Stomach (tissue), 9 donors: ENCODE data around the gene FOXK2. TPM values are rescaled to one million over a fixed set of nuclear protein-coding genes. Genes with fewer than 3 reads are reported as not detected.

Source experiments
- DNase-seq, 2 donors: peaks; one replicate each; pipeline versions ENCODE4 v3.0.0 to v3.0.0-alpha.2; 2013 to 2019
- H3K27ac ChIP-seq, 5 donors: fragments of 200-600 bp in 4 of 5; sonication (generic) in 4 of 5; one replicate each; pipeline ENCODE4 v1.5.1; 2013 to 2019; ENCODE audit warnings: mild to moderate bottlenecking in 1 of 5, moderate library complexity in 1 of 5
- H3K27me3 ChIP-seq, 3 donors: fragments of 200-600 bp; sonication (generic); one replicate each; pipeline ENCODE4 v1.5.1; 2017 to 2019; ENCODE audit warnings: mixed run types in 1 of 3
- H3K36me3 ChIP-seq, 4 donors: fragments of 200-600 bp; sonication (generic); 1 replicate in 3 of 4; 2 replicates in 1 of 4; pipeline ENCODE4 v1.5.1; 2016 to 2019
- H3K4me1 ChIP-seq, 4 donors: fragments of 200-600 bp; sonication (generic); one replicate each; pipeline ENCODE4 v1.5.1; 2016 to 2019
- H3K4me3 ChIP-seq, 4 donors: fragments of 200-600 bp; sonication (generic) in 3 of 4; one replicate each; pipeline ENCODE4 v1.5.1; 2016 to 2019; ENCODE audit warnings: mild to moderate bottlenecking in 1 of 4
- H3K9me3 ChIP-seq, 4 donors: fragments of 200-600 bp; sonication (generic); one replicate each; pipeline ENCODE4 v1.5.1; 2016 to 2019
- CTCF ChIP-seq, 7 experiments: fragments of 450-650 bp in 4 of 7; fragments of 200-600 bp in 3 of 7; sonication (generic) in 3 of 7; IDR thresholded peaks; one replicate each; pipeline ENCODE4 v1.5.1; 2016 to 2019; ENCODE audit warnings: antibody characterized with exemption in 7 of 7, control low read depth in 2 of 7, mild to moderate bottlenecking in 1 of 7
- EP300 ChIP-seq: sonication (generic); formaldehyde crosslinking; IDR thresholded peaks from one replicate; pipeline ENCODE4 v1.6.1; 2017; ENCODE audit warnings: antibody characterized with exemption
- POLR2A ChIP-seq, 4 donors: fragments of 450-650 bp; IDR thresholded peaks; one replicate each; pipeline ENCODE4 v1.6.1; 2016; ENCODE audit warnings: antibody characterized with exemption in 4 of 4, control low read depth in 2 of 4, mild to moderate bottlenecking in 1 of 4, moderate library complexity in 1 of 4
- POLR2AphosphoS5 ChIP-seq, 3 donors: sonication (generic); formaldehyde crosslinking; IDR thresholded peaks; one replicate each; pipeline ENCODE4 v1.6.1; 2016; ENCODE audit warnings: antibody characterized with exemption in 3 of 3
- WGBS, 5 donors: extraction: QIAGEN DNeasy Blood & Tissue Kit in 3 of 5; methylation state at CpG; one replicate each; pipeline versions ENCODE4 v1.1.5 to v1.1.7; 2013 to 2018; 5-methylcytosine and 5-hydroxymethylcytosine counted together
- intact Hi-C: fragments of 100-400 bp; cut with DNase I; formaldehyde crosslinking; loops from one replicate; pipeline ENCODE4 v1.15.1; 2023; ENCODE audit warnings: low total_unique reads
- polyA plus RNA-seq, 3 donors: library from polyadenylated mRNA; stranded (reverse); fragments of 200-250 nt; gene quantifications; one replicate each; pipeline ENCODE4 v1.2.3, GENCODE V29; 2013
- total RNA-seq, 5 donors: library from RNA; depleted of rRNA; stranded (reverse); fragments of >200 nt; gene quantifications; one replicate each; pipeline versions ENCODE4 v1.1.0 to v1.2.3, GENCODE V29; 2014 to 2016
- donor health status: healthy with polysubstance abuse.
- donor health status: Bipolar disorder and iron deficiency.
- donor health status: healthy.

FOXK2 gene
- total and polyA plus RNA-seq, 8 donors, result 12.8 to 71.8 (median 31.9) TPM

- intact Hi-C loops, result no loop called here
- Histone ChIP-seq H3K4me3 (no peak overlapping the region), H3K27ac (peak overlapping the region in 2 of 5 donors; percentile 17 to 92), H3K27me3 (no peaks in the 10 kb centered on the region), H3K4me1 (peaks cover 18 to 59% (median 31%) of the 10 kb centered on the region in 4 donors), H3K36me3 (peaks cover 25 to 56% (median 51%) of the 10 kb centered on the region in 4 donors), H3K9me3 (no peaks in the 10 kb centered on the region)
- TF ChIP-seq POLR2AphosphoS5 (IDR thresholded peaks at IDR 0.05), result no peak
- TF ChIP-seq CTCF (IDR thresholded peaks at IDR 0.05), result no peak
- TF ChIP-seq POLR2A (IDR thresholded peaks at IDR 0.05), result no peak
- WGBS, 5 donors, result 85 to 90% (median 87%) methylated on average over 37 to 47 of the region's 47 CpGs
- DNase-seq, result no peak
These were observed 67.9 kb downstream of the FOXK2 start for GRCh38 chr17:82587234-82588086.

GRCh38 chr17:82588266-82589175 lies 69.0 kb downstream of the FOXK2 start:
- Histone ChIP-seq H3K9me3 (no peaks in the 10 kb centered on the region), H3K36me3 (peaks cover 24 to 46% (median 40%) of the 10 kb centered on the region in 4 donors), H3K4me3 (no peak overlapping the region), H3K27ac (peak overlapping the region in 2 of 5 donors; percentile 92 to 98), H3K4me1 (peaks cover 26 to 69% (median 40%) of the 10 kb centered on the region in 4 donors), H3K27me3 (no peaks in the 10 kb centered on the region)
- 86 to 93% (median 92%) methylated on average over 27 of the region's 27 CpGs for WGBS, 5 donors
- TF ChIP-seq EP300, result no peak
- TF ChIP-seq POLR2AphosphoS5 (IDR thresholded peaks at IDR 0.05), result no peak
- TF ChIP-seq CTCF (IDR thresholded peaks at IDR 0.05), result no peak
- no peak for TF ChIP-seq POLR2A (IDR thresholded peaks at IDR 0.05)
- intact Hi-C loops, result no loop called here
- DNase-seq, result no peak

- H3K4me3 ChIP-seq, result no peak overlapping the region
- TF ChIP-seq POLR2A (IDR thresholded peaks at IDR 0.05) (no peak), CTCF (IDR thresholded peaks at IDR 0.05) (no peak), POLR2AphosphoS5 (IDR thresholded peaks at IDR 0.05) (no peak)
- intact Hi-C loops, result no loop called here
- no peaks in the 10 kb centered on the region for H3K27me3 ChIP-seq
- 58 to 74% (median 68%) methylated on average over 6 of the region's 6 CpGs for WGBS, 5 donors
- H3K9me3 ChIP-seq, result no peaks in the 10 kb centered on the region
- H3K4me1 ChIP-seq, result peaks cover 36 to 79% (median 50%) of the 10 kb centered on the region in 4 donors
- no peak for DNase-seq
- H3K27ac ChIP-seq, result peak overlapping the region in 3 of 5 donors; percentile 67 to 98 (median 92)
- H3K36me3 ChIP-seq, result peaks cover 15 to 34% (median 32%) of the 10 kb centered on the region in 4 donors
These were observed 70.3 kb downstream of the FOXK2 start for GRCh38 chr17:82589851-82590180.

- Histone ChIP-seq H3K4me3 (no peak overlapping the region), H3K27ac (peak overlapping the region in 4 of 5 donors; percentile 92 to 98 (median 95)), H3K9me3 (no peaks in the 10 kb centered on the region), H3K4me1 (peaks cover 39 to 79% (median 52%) of the 10 kb centered on the region in 4 donors), H3K36me3 (peaks cover 11 to 34% (median 32%) of the 10 kb centered on the region in 4 donors), H3K27me3 (no peaks in the 10 kb centered on the region)
- intact Hi-C loops, result no loop called here
- no peak for TF ChIP-seq EP300
- no peak for TF ChIP-seq POLR2AphosphoS5 (IDR thresholded peaks at IDR 0.05)
- no peak for TF ChIP-seq POLR2A (IDR thresholded peaks at IDR 0.05)
- TF ChIP-seq CTCF (IDR thresholded peaks at IDR 0.05), result no peak
- WGBS, 5 donors, result 86 to 90% (median 88%) methylated on average over 6 of the region's 6 CpGs
- no peak for DNase-seq
These were observed 70.7 kb downstream of the FOXK2 start for GRCh38 chr17:82590216-82590615.
